Measurements from ENCODE around the gene GLP1R. TPM values are rescaled to one million over a fixed set of nuclear protein-coding genes. Genes with fewer than 3 reads are reported as not detected.

GLP1R gene
- total RNA-seq, 8 experiments from 2014 or later, result 0.05 to 0.71 (median 0.14) TPM; not detected in 3

DNA sequence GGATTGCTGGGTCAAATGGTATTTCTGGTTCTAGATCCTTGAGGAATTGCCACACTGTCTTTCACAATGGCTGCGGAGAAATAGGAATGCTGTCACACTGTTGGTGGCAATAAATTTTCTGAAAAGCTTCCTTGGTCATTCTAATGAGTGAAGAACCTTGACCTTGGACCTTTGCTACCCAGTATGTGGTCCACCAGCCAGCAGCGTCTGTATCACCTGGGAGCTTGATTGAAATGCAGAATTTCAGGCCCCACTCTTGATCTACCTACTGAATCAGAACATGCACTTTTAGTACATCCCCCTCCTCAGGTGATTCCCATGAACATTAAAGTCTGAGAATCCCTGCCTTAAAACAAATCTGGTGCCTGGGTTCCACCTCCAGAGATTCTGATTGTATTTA, 27.5 kb upstream of the GLP1R start:
- 0 to 50% (median 37%) methylated on average over 1 to 2 of the region's 2 CpGs; no CpG with 5 or more reads in 4 of the 10 experiments for WGBS, 10 experiments
- in situ Hi-C loops (cut with MboI; ENCODE audit: low pct_unique_long_range_greater_than_20kb in 2 of 9, low sequenced_read_pairs in 9 of 9, unreplicated experiment in 9 of 9), result loop anchor here in 1 of 9 experiments (25.0 kb wide), 1 partner anchor 291 kb away; the partner anchor contains the start of genes KCNK16 and KCNK17
- H3K4me1 ChIP-seq (replicated peaks in 1 of 2), result peaks cover 26% of the 10 kb centered on the region in 2 donors
- no peak overlapping the region for H3K4me3 ChIP-seq
- H3K27ac ChIP-seq, result no peak overlapping the region
- no peak for ATAC-seq (replicated peaks in 6 of 8)

DNA sequence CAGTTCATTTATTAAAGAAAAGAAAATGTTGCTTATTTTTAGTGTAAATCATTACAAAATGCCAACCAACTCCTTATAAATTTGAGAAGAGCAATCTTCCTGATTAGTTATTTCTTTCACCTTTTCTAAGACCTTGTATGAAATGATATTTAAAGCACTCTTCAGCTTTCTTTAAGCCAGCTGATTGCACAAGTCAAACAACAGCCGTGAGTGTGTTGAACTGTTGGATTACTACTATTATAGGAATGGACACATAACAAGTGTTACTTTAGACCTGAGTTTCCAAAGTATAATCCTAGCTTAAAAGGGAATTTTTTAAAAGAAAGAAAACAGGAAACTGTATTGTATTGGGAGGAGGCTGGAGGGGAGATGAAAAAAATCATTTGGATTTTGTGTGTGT, 26.8 kb upstream of the GLP1R start:
- WGBS, 10 experiments, result 0 to 100% (median 60%) methylated on average over 1 of the region's 1 CpG; no CpG with 5 or more reads in 1 of the 10 experiments
- ATAC-seq (replicated peaks in 6 of 8), result no peak

DNA sequence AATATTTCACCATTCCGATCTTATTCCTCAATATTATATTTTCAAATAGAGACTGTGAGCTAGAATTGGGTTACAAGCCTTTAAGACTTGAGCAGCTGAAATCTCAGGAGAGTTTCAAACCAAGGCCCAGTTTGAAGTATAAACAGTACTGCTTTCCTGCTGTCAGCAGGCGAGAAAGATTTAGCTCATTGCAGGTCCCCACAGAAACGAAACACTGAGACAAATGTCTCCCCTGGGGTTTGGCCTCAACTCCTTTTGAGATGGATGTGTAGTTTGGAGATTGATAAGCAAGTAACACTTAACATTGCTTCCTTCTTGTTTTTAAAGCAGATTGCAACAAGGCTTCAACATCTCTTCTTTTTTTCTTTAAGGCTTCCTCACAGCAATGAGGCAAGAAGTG, 22.4 kb upstream of the GLP1R start:
- Histone ChIP-seq H3K4me3 (no peak overlapping the region), H3K27ac (no peak overlapping the region), H3K4me1 (replicated peaks in 1 of 2) (peaks cover 7 to 11% of the 10 kb centered on the region in 2 donors)
- peak in 3 of 8 experiments; percentile 32 to 37 (median 33) for ATAC-seq (replicated peaks in 6 of 8)
- WGBS, 10 experiments, result 0 to 91% (median 56%) methylated on average over 1 to 3 of the region's 3 CpGs; no CpG with 5 or more reads in 2 of the 10 experiments
- in situ Hi-C loops (cut with MboI; ENCODE audit: low pct_unique_long_range_greater_than_20kb in 2 of 9, low sequenced_read_pairs in 9 of 9, unreplicated experiment in 9 of 9), result no loop called here

More for the DNA sequence above, 26.8 kb upstream of the GLP1R start:
- H3K27ac ChIP-seq, result no peak overlapping the region
- H3K4me1 ChIP-seq (replicated peaks in 1 of 2), result peaks cover 22 to 26% of the 10 kb centered on the region in 2 donors
- in situ Hi-C loops (cut with MboI; ENCODE audit: low pct_unique_long_range_greater_than_20kb in 2 of 9, low sequenced_read_pairs in 9 of 9, unreplicated experiment in 9 of 9), result loop anchor here in 1 of 9 experiments (25.0 kb wide), 1 partner anchor 291 kb away; the partner anchor contains the start of genes KCNK16 and KCNK17
- no peak overlapping the region for H3K4me3 ChIP-seq

DNA sequence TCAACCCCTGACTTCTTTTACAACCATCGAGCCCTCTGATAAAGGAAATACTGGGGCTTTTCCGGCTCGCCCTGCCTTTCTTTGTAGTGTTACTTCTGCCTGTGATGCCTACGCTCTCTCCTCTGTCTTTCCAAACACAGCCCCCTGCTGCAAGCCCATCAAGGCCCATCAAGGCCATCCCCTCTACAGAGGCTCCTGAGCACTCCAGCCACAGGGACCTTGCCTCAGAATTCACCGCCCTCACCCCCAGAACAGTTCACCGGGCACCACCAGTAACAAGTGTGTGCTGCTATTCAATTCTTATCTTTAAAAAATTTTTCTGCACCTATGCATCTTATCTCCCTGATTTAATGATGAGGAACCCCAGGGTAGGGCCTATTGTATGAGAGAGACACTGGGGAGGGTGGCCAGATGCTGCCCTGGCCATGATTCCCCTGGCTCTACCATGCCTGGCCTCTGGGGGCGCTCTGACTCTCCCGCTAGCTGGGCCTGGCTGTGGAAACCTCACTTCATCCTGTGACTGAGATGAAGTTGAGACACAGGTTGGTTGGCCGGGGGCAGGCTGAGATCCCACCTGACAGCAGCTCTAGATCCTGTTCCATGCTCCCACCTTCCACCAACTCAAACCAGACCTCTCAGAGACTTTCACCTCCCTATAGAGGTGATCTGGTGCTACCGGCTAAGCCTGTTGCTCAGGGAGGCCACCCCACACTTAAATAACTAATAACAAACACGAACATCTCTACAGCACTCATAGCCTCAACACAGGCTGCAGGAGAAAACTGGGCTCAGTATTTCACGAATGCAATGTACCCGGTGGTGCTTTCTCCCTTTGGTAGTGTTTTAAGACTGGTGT, 19.2 kb upstream of the GLP1R start:
- in situ Hi-C loops (cut with MboI; ENCODE audit: low pct_unique_long_range_greater_than_20kb in 2 of 9, low sequenced_read_pairs in 9 of 9, unreplicated experiment in 9 of 9), result no loop called here
- H3K4me3 ChIP-seq, result no peak overlapping the region
- WGBS, 10 experiments, result 62 to 100% (median 81%) methylated on average over 1 to 9 of the region's 13 CpGs; no CpG with 5 or more reads in 1 of the 10 experiments
- no peak overlapping the region for H3K27ac ChIP-seq
- H3K4me1 ChIP-seq (replicated peaks in 1 of 2), result peaks cover 7 to 11% of the 10 kb centered on the region in 2 donors
- peak in 3 of 8 experiments; percentile 70 to 83 (median 81) for ATAC-seq (replicated peaks in 6 of 8)

DNA sequence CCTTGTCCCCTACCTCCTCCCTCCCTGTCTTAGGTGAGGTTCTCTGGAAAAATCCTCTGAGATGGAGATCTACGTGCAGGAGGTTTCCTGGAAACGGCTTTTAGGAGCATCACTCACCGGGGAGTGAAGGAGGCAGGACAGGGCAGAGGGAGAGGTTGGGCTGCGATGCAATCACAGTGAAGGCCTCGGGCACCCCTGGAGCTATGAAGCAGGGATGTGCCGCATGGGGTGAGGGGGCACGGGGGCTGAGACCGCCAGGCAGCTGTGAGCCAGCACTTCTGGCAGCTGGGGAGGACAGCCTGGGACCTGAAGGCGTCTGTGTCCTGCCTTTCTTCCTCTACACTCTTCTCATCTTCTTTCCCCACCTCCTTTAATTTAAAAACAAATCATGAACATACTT, 12.9 kb upstream of the GLP1R start:
- Histone ChIP-seq H3K4me1 (replicated peaks in 1 of 2) (peaks cover 20 to 21% of the 10 kb centered on the region in 2 donors), H3K27ac (no peak overlapping the region), H3K4me3 (no peak overlapping the region)
- in situ Hi-C loops (cut with MboI; ENCODE audit: low pct_unique_long_range_greater_than_20kb in 2 of 9, low sequenced_read_pairs in 9 of 9, unreplicated experiment in 9 of 9), result no loop called here
- ATAC-seq (replicated peaks in 6 of 8), result peak in 3 of 8 experiments; percentile 24 to 65 (median 37)
- 20 to 80% (median 55%) methylated on average over 1 to 6 of the region's 9 CpGs; no CpG with 5 or more reads in 4 of the 10 experiments for WGBS, 10 experiments

DNA sequence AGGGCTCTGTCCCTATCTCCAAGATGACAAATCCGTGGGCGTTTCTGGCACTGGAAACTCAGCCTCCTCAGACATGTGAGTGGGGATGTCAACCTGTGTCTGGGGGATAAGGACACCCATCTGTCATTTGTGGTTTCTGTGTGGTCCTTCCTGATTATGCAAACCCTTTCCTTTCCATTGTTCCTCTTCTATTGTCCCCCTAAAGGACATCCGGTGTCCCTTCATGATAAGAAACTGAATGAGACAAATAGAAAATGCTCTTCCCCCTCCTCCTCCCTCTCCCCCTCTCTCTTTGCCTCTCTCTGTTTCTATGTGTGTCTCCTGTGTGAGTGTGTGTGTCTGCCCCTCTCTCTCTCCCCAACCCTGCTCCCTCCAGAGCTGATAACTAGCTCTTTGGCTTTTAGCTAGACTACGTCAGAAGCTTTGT, 11.5 kb upstream of the GLP1R start:
- no peak overlapping the region for H3K4me3 ChIP-seq
- ATAC-seq (replicated peaks in 6 of 8), result peak in 5 of 8 experiments; percentile 56 to 93 (median 60)
- no peak overlapping the region for H3K27ac ChIP-seq
- in situ Hi-C loops (cut with MboI; ENCODE audit: low pct_unique_long_range_greater_than_20kb in 2 of 9, low sequenced_read_pairs in 9 of 9, unreplicated experiment in 9 of 9), result no loop called here
- H3K4me1 ChIP-seq (replicated peaks in 1 of 2), result peaks cover 20 to 21% of the 10 kb centered on the region in 2 donors
- WGBS, 10 experiments, result 0 to 88% (median 33%) methylated on average over 1 to 2 of the region's 4 CpGs; no CpG with 5 or more reads in 4 of the 10 experiments

DNA sequence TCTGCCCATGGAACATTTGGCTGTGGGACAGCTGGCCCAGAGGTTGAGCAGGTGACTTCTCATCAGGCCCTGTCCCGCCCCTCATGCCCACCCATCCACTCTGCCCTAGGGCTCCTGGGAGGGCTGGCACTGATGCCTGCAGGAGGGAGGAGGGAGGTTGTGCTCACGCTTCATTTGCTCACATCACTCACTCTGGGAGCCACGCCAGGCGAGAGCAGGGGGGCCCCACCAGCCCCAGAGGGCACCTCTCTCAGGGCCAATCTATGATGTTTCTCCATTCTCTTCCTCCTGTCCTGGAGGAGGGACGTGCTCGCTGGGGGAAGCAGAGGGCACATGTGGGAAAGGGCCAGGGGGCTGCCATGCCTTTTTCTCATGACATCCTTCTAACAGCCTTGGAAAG, 10.9 kb upstream of the GLP1R start:
- Histone ChIP-seq H3K4me1 (replicated peaks in 1 of 2) (peaks cover 20 to 21% of the 10 kb centered on the region in 2 donors), H3K4me3 (no peak overlapping the region), H3K27ac (no peak overlapping the region)
- WGBS, 10 experiments, result 0 to 60% methylated on average over 1 to 2 of the region's 6 CpGs; no CpG with 5 or more reads in 8 of the 10 experiments
- in situ Hi-C loops (cut with MboI; ENCODE audit: low pct_unique_long_range_greater_than_20kb in 2 of 9, low sequenced_read_pairs in 9 of 9, unreplicated experiment in 9 of 9), result no loop called here
- peak in 5 of 8 experiments; percentile 4 to 27 (median 26) for ATAC-seq (replicated peaks in 6 of 8)

DNA sequence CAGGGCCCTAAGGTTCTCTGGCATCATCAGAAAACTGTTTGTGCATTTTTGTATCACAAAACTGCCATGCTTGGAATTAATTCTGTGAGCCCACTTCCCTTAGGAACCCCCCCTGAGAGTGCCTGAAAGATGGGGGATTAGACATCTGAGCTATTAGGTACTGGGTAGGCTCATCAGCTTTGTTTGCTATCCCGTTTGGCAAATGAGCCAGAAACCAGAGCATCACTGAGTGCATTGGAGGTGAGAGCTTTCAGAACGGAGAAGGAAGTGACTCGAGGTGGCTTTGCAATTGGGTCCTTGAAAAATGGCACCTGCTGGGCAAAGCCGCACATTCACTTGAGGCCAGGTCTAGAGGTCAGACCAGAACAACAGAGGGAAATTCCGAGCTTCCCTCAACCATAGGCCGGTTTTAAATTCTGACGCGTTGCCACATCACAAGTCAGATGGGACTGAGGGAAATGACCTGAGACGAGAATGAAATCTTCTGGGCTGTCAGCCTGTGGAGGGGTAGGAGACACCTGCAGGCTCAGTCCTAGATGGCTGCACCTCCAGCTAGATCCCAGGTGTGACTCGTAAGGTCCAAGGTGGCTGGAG, 8.4 kb upstream of the GLP1R start:
- H3K4me1 ChIP-seq (replicated peaks in 1 of 2), result peaks cover 20 to 21% of the 10 kb centered on the region in 2 donors
- ATAC-seq (replicated peaks in 6 of 8), result no peak
- in situ Hi-C loops (cut with MboI; ENCODE audit: low pct_unique_long_range_greater_than_20kb in 2 of 9, low sequenced_read_pairs in 9 of 9, unreplicated experiment in 9 of 9), result no loop called here
- 4 to 89% (median 60%) methylated on average over 2 to 9 of the region's 10 CpGs; no CpG with 5 or more reads in 1 of the 10 experiments for WGBS, 10 experiments
- H3K27ac ChIP-seq, result no peak overlapping the region
- no peak overlapping the region for H3K4me3 ChIP-seq

DNA sequence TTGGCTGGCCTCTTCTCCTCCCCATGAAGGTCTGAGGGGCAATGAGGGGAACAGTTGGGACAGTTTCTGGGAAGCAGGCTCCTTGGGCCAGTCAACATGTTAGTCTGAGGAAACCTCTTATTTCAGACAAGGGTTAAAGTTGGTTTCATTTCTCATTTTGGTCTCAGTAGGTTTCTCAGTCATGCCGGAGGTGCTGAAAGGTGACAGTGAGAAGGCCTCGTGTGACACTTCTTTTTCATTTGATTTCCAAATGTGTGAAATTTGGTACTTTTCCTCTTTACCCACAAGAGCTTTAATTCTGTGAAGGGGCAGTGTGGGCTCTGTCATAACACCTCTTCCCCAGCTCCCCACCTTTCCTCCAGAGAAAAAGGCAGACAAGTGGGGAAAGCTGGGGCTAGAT, 7.5 kb upstream of the GLP1R start:
- Histone ChIP-seq H3K4me3 (no peak overlapping the region), H3K4me1 (replicated peaks in 1 of 2) (peaks cover 14 to 16% of the 10 kb centered on the region in 2 donors), H3K27ac (no peak overlapping the region)
- 0 to 100% (median 64%) methylated on average over 1 to 2 of the region's 2 CpGs; no CpG with 5 or more reads in 3 of the 10 experiments for WGBS, 10 experiments
- in situ Hi-C loops (cut with MboI; ENCODE audit: low pct_unique_long_range_greater_than_20kb in 2 of 9, low sequenced_read_pairs in 9 of 9, unreplicated experiment in 9 of 9), result no loop called here
- no peak for ATAC-seq (replicated peaks in 6 of 8)

DNA sequence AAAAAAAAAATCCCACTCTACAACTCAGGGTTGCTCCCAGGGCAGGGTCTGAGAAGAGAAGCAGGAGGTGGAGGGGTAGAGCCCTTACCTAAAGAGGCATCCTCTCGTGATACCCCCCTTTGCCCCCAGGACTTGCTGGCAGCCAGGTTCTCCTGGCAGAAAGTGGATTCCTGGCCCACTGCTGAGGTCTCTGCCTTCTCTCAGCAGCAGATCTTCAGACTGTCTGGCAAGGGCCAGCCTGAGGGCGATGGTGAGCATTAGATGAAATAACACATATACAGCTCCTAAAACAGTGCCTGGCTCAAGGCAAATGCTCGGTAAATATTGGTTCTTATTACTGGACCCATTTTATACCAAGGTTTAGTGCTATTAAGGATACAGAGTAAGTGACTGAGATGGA, 4.8 kb upstream of the GLP1R start:
- in situ Hi-C loops (cut with MboI; ENCODE audit: low pct_unique_long_range_greater_than_20kb in 2 of 9, low sequenced_read_pairs in 9 of 9, unreplicated experiment in 9 of 9), result no loop called here
- no peak overlapping the region for H3K4me3 ChIP-seq
- H3K4me1 ChIP-seq (replicated peaks in 1 of 2), result peaks cover 0 to under 1% of the 10 kb centered on the region in 2 donors
- 0 to 94% (median 80%) methylated on average over 1 to 3 of the region's 3 CpGs; no CpG with 5 or more reads in 5 of the 10 experiments for WGBS, 10 experiments
- no peak for ATAC-seq (replicated peaks in 6 of 8)
- no peak overlapping the region for H3K27ac ChIP-seq

DNA sequence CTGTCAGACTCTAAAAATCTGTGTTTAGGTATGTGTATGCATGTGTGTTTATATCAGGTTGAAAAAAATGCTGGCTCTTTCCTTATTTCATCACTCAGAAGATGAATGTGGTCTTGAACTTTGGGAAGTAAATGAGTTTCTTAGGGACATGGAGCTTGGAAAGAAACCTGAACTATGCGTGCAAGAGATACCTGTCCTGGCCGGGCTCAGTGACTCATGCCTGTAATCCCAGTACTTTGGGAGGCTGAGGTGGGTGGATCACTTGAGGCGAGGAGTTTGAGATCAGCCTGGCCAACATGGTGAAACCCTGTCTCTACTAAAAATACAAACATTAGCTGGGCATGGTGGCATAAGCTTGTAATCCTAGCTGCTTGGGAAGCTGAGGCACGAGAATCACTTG, 4.4 kb upstream of the GLP1R start:
- Histone ChIP-seq H3K4me1 (replicated peaks in 1 of 2) (peaks cover 0 to 5% of the 10 kb centered on the region in 2 donors), H3K4me3 (no peak overlapping the region), H3K27ac (no peak overlapping the region)
- WGBS, 10 experiments, result 33 to 92% (median 81%) methylated on average over 1 to 3 of the region's 4 CpGs; no CpG with 5 or more reads in 4 of the 10 experiments
- ATAC-seq (replicated peaks in 6 of 8), result no peak
- in situ Hi-C loops (cut with MboI; ENCODE audit: low pct_unique_long_range_greater_than_20kb in 2 of 9, low sequenced_read_pairs in 9 of 9, unreplicated experiment in 9 of 9), result no loop called here

DNA sequence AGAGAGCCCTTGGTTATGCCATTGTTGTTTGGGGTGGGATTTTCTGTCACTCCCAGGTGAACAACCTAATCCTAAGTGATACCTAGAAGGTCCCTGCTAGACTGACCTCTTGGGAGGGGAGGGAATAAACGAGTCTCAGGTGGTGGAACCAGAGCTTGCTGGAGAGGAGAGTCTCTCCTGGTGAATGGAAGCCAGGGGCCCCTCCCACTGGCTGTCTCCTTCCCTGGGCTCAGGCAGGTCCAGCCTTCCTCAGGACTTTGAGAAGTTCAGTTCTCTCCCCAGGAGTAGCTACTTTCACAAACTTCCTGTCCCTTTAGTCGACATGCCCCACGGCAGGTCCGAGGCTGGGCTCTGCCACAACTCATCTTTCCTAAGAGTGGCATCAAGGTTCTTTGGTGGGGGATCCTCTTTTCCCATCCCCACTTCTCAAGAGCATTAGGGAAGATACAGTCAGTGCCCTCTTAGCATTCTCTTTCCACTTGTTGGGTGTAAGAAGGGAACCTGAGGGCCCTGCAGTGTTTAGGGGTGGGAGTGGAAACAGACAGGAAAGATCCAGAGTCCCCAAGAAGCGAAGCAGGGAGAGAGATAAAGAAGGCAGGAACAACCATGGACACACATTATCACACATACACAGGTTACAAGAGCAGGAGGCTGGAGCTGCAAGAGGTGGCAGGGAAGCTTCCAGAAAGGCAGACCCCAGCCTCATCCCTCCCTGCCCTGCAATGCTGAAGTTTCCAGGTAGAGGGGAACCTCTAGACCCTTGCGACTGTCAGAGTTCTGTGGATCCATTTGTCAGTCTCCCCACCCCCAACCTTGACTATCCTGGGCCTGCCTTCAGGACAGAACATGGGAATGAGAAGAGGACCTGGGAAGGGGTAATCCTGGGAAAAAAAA, 900 bp upstream of the GLP1R start:
- Histone ChIP-seq H3K4me1 (replicated peaks in 1 of 2) (peaks cover 0 to 5% of the 10 kb centered on the region in 2 donors), H3K27ac (no peak overlapping the region), H3K4me3 (no peak overlapping the region)
- ATAC-seq (replicated peaks in 6 of 8), result no peak
- 40 to 89% (median 56%) methylated on average over 2 to 5 of the region's 6 CpGs; no CpG with 5 or more reads in 6 of the 10 experiments for WGBS, 10 experiments
- in situ Hi-C loops (cut with MboI; ENCODE audit: low pct_unique_long_range_greater_than_20kb in 2 of 9, low sequenced_read_pairs in 9 of 9, unreplicated experiment in 9 of 9), result no loop called here

Data from motor neuron (in vitro differentiated cells).